Ovary (tissue), 9 donors: Measurements from ENCODE around the gene CCDC141. TPM values are rescaled to one million over a fixed set of nuclear protein-coding genes. Genes with fewer than 3 reads are reported as not detected.

Source experiments
- DNase-seq, 5 donors: peaks; one replicate each; pipeline ENCODE4 v3.0.0-alpha.2; 2019 to 2020
- H3K27ac ChIP-seq, 2 donors: fragments of 200-600 bp; one replicate each; pipeline versions ENCODE4 v1.5.1 to v1.8.0; 2019 to 2022
- H3K27me3 ChIP-seq: fragments of 200-600 bp; one replicate; pipeline ENCODE4 v1.8.0; 2022
- H3K36me3 ChIP-seq: fragments of 200-600 bp; sonication (generic); one replicate; pipeline ENCODE4 v1.5.1; 2019
- H3K4me1 ChIP-seq: one replicate; pipeline ENCODE4 v1.8.1; 2013; ENCODE audit warnings: mild to moderate bottlenecking, moderate library complexity; ENCODE audit not compliant: insufficient read depth
- H3K4me3 ChIP-seq: fragments of 200-600 bp; sonication (generic); one replicate; pipeline ENCODE4 v1.5.1; 2017
- H3K9me3 ChIP-seq, 2 donors: fragments of 200-600 bp in 1 of 2; sonication (generic) in 1 of 2; one replicate each; pipeline versions ENCODE4 v1.5.1 to v1.8.1; 2013 to 2019; ENCODE audit warnings: mild to moderate bottlenecking in 1 of 2, moderate library complexity in 1 of 2
- CTCF ChIP-seq, 3 donors: fragments of 450-650 bp in 2 of 3; fragments of 200-600 bp in 1 of 3; IDR thresholded peaks; one replicate each; pipeline versions ENCODE4 v1.5.1 to v1.8.0; 2016 to 2022; ENCODE audit warnings: antibody characterized with exemption in 3 of 3, mild to moderate bottlenecking in 1 of 3
- EP300 ChIP-seq: sonication (generic); formaldehyde crosslinking; IDR thresholded peaks from one replicate; pipeline ENCODE4 v1.6.1; 2017; ENCODE audit warnings: antibody characterized with exemption
- POLR2A ChIP-seq: fragments of 450-650 bp; IDR thresholded peaks from one replicate; pipeline ENCODE4 v1.6.1; 2017; ENCODE audit warnings: antibody characterized with exemption, mild to moderate bottlenecking, moderate library complexity
- WGBS, 3 donors: extraction: QIAGEN DNeasy Blood & Tissue Kit in 1 of 3; methylation state at CpG; one replicate each; pipeline versions ENCODE4 v1.1.5 to v1.1.7; 2013 to 2017; 5-methylcytosine and 5-hydroxymethylcytosine counted together
- intact Hi-C, 4 donors: fragments of 100-400 bp; cut with DNase I; formaldehyde crosslinking; loops; one replicate each; pipeline versions ENCODE4 v1.11.0 to v1.15.1; 2022 to 2023
- polyA plus RNA-seq, 2 donors: library from polyadenylated mRNA; stranded (reverse); fragments of 200-250 nt in 1 of 2; fragments of 350-450 nt in 1 of 2; fragmentation: Illumina TruSeq in 1 of 2; extraction: RNeasy Lipid Tissue Mini Kit (QIAGEN cat#74804) in 1 of 2; gene quantifications; one replicate each; pipeline ENCODE4 v1.2.3, GENCODE V29; 2013 to 2014
- total RNA-seq, 7 donors: library from RNA; depleted of rRNA in 2 of 7; stranded (reverse); fragments of >200 nt in 2 of 7; fragmentation: NEBNext Ultra II Directional in 3 of 7; extraction: Animal tissue kit (Norgen Biotek cat#: 25700) in 3 of 7; gene quantifications; one replicate each; pipeline versions ENCODE4 v1.1.0 to v1.2.4, GENCODE V29; 2016 to 2023
- donor health status: DM: no; HTN: no; CAD: no; lungs with moderate emphysema.
- donor health status: DM: no; HTN: no; CAD: no.
- donor health status: Bipolar disorder and iron deficiency.
- donor health status: DM: yes; HTN: yes; CAD: no.
- donor health status: DM: no; HTN: no; CAD: no.
- donor health status: DM: yes; HTN: yes; CAD: no.

The CCDC141 gene
- total and polyA plus RNA-seq, 9 donors, result 0.35 to 6.2 (median 0.77) TPM

DNA sequence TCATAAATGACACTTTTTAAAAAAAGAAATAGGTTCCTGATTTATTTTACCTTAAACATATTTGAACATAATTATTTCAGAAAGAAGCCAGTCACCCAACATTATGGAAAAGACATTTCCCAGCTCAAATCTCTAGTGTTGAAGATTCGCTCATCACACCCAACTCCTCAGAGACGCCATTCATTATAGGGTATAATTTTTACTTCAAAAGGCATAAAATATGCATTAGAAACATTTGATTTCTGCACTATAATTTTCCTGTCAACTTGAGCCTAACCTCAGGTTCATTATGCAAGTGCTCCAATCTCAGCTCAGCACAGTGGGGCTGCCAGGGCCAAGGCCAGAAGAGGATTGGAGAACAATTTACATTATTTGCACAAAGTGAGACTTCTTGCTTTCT is 183.9 kb downstream of the CCDC141 start:
- Histone ChIP-seq H3K4me3 (no peak overlapping the region), H3K27ac (no peak overlapping the region), H3K36me3 (no peaks in the 10 kb centered on the region), H3K27me3 (no peaks in the 10 kb centered on the region), H3K9me3 (no peaks in the 10 kb centered on the region), H3K4me1 (peaks cover 14% of the 10 kb centered on the region)
- intact Hi-C loops, result no loop called here
- TF ChIP-seq POLR2A (no peak), CTCF (IDR thresholded peaks at IDR 0.05) (no peak), EP300 (no peak)
- DNase-seq, result peak in 1 of 5 donors; percentile 42
- WGBS, 3 donors, result 57 to 73% (median 72%) methylated on average over 2 of the region's 2 CpGs

- Histone ChIP-seq H3K4me3 (no peak overlapping the region), H3K27me3 (no peaks in the 10 kb centered on the region), H3K9me3 (no peaks in the 10 kb centered on the region), H3K36me3 (no peaks in the 10 kb centered on the region), H3K27ac (no peak overlapping the region), H3K4me1 (peaks cover 14% of the 10 kb centered on the region)
- WGBS, 3 donors, result 24 to 34% (median 27%) methylated on average over 7 of the region's 7 CpGs
- intact Hi-C loops, result no loop called here
- peak in 1 of 5 donors; percentile 20 for DNase-seq
- no peak for TF ChIP-seq EP300
- TF ChIP-seq POLR2A, result no peak
- TF ChIP-seq CTCF (IDR thresholded peaks at IDR 0.05), result no peak
Observed at GRCh38 chr2:178865146-178865936, 184.6 kb downstream of the CCDC141 start.

DNA sequence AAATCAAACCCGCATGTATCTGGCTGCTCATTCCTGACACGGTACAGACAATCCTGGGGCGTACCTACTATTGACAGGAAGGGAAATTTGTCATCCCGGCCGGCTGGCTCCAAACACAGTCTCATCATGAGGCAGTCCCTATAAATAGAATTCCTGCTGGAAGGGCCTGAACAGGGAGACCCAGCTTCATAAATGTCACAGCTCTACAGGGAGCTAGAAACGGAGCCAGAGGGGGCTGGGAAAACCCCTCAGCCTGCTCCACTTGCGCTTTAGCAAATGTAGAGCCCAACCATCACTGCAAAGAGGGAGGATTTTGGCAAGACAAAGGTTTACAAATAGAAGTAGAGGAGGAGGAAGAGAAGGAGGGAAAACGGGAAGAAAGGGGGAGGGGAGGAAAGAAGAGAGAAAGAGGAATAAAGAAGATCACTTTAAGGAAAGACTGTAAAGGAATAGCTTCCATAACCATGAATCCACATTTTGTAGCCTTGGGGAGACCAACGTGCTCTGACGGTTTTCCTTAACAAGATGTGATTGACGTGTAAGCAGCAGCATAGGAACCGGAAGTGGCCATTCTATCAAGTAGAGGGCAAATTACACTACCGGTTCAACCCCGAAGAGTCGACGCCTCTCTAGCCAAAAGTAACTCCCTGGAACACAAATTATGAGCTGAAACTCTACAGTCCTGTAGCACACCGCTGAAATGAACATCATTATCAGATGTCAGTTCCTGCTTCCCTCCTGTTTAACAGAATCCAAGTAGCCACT is 185.9 kb downstream of the CCDC141 start:
- WGBS, 3 donors, result 27 to 50% (median 36%) methylated on average over 17 of the region's 17 CpGs

More for the DNA sequence above, 185.9 kb downstream of the CCDC141 start:
- intact Hi-C loops, result no loop called here
- TF ChIP-seq CTCF (IDR thresholded peaks at IDR 0.05), result no peak
- no peak for TF ChIP-seq EP300
- no peak for TF ChIP-seq POLR2A
- H3K4me3 ChIP-seq, result no peak overlapping the region
- peaks cover 17% of the 10 kb centered on the region for H3K4me1 ChIP-seq
- DNase-seq, result peak; percentile 42 to 64 (median 53)
- no peaks in the 10 kb centered on the region for H3K27me3 ChIP-seq
- H3K9me3 ChIP-seq, result no peaks in the 10 kb centered on the region
- H3K27ac ChIP-seq, result peak overlapping the region in 1 of 2 donors; percentile 65
- H3K36me3 ChIP-seq, result no peaks in the 10 kb centered on the region
